ENCODE results near the gene SFN. TPM values are rescaled to one million over a fixed set of nuclear protein-coding genes. Genes with fewer than 3 reads are reported as not detected.

SFN gene
- total RNA-seq, 1 experiment from 2014 or later: 14.3 TPM

DNA sequence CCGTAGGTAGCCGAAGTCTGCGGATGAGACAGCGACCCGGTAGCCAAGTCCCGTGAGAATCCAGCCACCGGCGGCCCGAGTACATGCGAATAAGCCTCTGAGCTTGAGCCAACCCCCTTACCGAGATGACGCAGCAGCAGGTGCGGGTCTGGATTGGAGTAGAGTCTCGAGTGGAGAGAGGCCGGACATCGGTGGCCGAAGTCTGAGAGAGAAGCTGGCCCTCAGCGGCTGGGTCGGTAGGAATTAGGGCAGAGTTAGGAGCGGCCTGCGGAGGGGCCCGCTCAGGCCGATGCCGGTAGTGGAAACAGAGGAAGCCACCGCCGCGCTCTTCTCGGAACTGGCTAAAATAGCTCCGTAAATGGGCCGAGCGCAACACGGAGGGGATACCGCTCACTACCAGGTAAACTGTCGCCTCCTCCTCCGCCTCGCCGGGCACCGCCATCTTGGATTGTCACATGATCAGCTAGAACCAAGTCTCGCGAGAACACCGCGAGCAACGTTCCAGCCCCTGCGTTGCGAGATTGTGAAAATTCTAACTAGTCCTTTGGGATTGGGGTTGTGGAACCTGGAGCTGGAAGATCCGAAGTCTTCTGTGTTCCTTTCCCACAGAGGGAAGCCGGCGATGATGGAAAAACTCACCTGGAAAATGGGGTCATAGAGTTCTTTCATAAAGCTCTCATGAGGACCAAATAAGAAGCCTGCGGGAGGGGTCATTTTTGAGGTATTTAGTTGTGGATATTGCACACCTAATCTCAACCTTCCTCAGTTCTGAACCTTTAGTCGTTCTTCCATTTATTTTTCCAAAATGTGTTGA lies 37.3 kb downstream of the SFN start, which contains the start of gene GPATCH3 (continued):
- TF ChIP-seq FOXP1 (CRISPR knock-in tag; IDR thresholded peaks at IDR 0.05; ENCODE audit: borderline replicate concordance) (peak; percentile 49; the same call in 1 of the 2 replicates), CREB1 (CRISPR knock-in tag; IDR thresholded peaks at IDR 0.05) (no peak), ZNF263 (CRISPR knock-in tag; IDR thresholded peaks at IDR 0.05; ENCODE audit: low read depth) (no peak), ATF1 (CRISPR knock-in tag; IDR thresholded peaks at IDR 0.05) (no peak), SMAD3 (CRISPR knock-in tag; IDR thresholded peaks at IDR 0.05; ENCODE audit: borderline replicate concordance) (peak; percentile 69; the same call in 1 of the 2 replicates), MYBL2 (CRISPR knock-in tag; IDR thresholded peaks at IDR 0.05) (no peak), ZNF219 (CRISPR knock-in tag; IDR thresholded peaks at IDR 0.05; ENCODE audit: borderline replicate concordance) (no peak), FOXK1 (CRISPR knock-in tag; IDR thresholded peaks at IDR 0.05) (peak; percentile 67; the same call in 1 of the 2 replicates), FOXJ3 (CRISPR knock-in tag; IDR thresholded peaks at IDR 0.05; ENCODE audit: borderline replicate concordance) (no peak), ZNF232 (CRISPR knock-in tag; IDR thresholded peaks at IDR 0.05) (peak; percentile 84; the same call in 1 of the 2 replicates), IRF2 (CRISPR knock-in tag; IDR thresholded peaks at IDR 0.05; ENCODE audit: borderline replicate concordance, low read depth) (no peak)
- TF ChIP-seq, protein P1, sequence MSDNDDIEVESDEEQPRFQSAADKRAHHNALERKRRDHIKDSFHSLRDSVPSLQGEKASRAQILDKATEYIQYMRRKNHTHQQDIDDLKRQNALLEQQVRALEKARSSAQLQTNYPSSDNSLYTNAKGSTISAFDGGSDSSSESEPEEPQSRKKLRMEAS (CRISPR knock-in tag; IDR thresholded peaks at IDR 0.05): peak; percentile 55; the same call in 1 of the 2 replicates
- TF ChIP-seq, protein P2, sequence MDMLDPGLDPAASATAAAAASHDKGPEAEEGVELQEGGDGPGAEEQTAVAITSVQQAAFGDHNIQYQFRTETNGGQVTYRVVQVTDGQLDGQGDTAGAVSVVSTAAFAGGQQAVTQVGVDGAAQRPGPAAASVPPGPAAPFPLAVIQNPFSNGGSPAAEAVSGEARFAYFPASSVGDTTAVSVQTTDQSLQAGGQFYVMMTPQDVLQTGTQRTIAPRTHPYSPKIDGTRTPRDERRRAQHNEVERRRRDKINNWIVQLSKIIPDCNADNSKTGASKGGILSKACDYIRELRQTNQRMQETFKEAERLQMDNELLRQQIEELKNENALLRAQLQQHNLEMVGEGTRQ (CRISPR knock-in tag; IDR thresholded peaks at IDR 0.05): peak; percentile 99
- TF ChIP-seq, protein P3, sequence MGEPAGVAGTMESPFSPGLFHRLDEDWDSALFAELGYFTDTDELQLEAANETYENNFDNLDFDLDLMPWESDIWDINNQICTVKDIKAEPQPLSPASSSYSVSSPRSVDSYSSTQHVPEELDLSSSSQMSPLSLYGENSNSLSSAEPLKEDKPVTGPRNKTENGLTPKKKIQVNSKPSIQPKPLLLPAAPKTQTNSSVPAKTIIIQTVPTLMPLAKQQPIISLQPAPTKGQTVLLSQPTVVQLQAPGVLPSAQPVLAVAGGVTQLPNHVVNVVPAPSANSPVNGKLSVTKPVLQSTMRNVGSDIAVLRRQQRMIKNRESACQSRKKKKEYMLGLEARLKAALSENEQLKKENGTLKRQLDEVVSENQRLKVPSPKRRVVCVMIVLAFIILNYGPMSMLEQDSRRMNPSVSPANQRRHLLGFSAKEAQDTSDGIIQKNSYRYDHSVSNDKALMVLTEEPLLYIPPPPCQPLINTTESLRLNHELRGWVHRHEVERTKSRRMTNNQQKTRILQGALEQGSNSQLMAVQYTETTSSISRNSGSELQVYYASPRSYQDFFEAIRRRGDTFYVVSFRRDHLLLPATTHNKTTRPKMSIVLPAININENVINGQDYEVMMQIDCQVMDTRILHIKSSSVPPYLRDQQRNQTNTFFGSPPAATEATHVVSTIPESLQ (CRISPR knock-in tag; IDR thresholded peaks at IDR 0.05): no peak
- TF ChIP-seq, protein P4, sequence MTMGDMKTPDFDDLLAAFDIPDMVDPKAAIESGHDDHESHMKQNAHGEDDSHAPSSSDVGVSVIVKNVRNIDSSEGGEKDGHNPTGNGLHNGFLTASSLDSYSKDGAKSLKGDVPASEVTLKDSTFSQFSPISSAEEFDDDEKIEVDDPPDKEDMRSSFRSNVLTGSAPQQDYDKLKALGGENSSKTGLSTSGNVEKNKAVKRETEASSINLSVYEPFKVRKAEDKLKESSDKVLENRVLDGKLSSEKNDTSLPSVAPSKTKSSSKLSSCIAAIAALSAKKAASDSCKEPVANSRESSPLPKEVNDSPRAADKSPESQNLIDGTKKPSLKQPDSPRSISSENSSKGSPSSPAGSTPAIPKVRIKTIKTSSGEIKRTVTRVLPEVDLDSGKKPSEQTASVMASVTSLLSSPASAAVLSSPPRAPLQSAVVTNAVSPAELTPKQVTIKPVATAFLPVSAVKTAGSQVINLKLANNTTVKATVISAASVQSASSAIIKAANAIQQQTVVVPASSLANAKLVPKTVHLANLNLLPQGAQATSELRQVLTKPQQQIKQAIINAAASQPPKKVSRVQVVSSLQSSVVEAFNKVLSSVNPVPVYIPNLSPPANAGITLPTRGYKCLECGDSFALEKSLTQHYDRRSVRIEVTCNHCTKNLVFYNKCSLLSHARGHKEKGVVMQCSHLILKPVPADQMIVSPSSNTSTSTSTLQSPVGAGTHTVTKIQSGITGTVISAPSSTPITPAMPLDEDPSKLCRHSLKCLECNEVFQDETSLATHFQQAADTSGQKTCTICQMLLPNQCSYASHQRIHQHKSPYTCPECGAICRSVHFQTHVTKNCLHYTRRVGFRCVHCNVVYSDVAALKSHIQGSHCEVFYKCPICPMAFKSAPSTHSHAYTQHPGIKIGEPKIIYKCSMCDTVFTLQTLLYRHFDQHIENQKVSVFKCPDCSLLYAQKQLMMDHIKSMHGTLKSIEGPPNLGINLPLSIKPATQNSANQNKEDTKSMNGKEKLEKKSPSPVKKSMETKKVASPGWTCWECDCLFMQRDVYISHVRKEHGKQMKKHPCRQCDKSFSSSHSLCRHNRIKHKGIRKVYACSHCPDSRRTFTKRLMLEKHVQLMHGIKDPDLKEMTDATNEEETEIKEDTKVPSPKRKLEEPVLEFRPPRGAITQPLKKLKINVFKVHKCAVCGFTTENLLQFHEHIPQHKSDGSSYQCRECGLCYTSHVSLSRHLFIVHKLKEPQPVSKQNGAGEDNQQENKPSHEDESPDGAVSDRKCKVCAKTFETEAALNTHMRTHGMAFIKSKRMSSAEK (CRISPR knock-in tag; IDR thresholded peaks at IDR 0.05; ENCODE audit: borderline replicate concordance): no peak
- TF ChIP-seq, protein P5, sequence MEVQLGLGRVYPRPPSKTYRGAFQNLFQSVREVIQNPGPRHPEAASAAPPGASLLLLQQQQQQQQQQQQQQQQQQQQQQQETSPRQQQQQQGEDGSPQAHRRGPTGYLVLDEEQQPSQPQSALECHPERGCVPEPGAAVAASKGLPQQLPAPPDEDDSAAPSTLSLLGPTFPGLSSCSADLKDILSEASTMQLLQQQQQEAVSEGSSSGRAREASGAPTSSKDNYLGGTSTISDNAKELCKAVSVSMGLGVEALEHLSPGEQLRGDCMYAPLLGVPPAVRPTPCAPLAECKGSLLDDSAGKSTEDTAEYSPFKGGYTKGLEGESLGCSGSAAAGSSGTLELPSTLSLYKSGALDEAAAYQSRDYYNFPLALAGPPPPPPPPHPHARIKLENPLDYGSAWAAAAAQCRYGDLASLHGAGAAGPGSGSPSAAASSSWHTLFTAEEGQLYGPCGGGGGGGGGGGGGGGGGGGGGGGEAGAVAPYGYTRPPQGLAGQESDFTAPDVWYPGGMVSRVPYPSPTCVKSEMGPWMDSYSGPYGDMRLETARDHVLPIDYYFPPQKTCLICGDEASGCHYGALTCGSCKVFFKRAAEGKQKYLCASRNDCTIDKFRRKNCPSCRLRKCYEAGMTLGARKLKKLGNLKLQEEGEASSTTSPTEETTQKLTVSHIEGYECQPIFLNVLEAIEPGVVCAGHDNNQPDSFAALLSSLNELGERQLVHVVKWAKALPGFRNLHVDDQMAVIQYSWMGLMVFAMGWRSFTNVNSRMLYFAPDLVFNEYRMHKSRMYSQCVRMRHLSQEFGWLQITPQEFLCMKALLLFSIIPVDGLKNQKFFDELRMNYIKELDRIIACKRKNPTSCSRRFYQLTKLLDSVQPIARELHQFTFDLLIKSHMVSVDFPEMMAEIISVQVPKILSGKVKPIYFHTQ (CRISPR knock-in tag; IDR thresholded peaks at IDR 0.05): no peak
- TF ChIP-seq, protein P6, sequence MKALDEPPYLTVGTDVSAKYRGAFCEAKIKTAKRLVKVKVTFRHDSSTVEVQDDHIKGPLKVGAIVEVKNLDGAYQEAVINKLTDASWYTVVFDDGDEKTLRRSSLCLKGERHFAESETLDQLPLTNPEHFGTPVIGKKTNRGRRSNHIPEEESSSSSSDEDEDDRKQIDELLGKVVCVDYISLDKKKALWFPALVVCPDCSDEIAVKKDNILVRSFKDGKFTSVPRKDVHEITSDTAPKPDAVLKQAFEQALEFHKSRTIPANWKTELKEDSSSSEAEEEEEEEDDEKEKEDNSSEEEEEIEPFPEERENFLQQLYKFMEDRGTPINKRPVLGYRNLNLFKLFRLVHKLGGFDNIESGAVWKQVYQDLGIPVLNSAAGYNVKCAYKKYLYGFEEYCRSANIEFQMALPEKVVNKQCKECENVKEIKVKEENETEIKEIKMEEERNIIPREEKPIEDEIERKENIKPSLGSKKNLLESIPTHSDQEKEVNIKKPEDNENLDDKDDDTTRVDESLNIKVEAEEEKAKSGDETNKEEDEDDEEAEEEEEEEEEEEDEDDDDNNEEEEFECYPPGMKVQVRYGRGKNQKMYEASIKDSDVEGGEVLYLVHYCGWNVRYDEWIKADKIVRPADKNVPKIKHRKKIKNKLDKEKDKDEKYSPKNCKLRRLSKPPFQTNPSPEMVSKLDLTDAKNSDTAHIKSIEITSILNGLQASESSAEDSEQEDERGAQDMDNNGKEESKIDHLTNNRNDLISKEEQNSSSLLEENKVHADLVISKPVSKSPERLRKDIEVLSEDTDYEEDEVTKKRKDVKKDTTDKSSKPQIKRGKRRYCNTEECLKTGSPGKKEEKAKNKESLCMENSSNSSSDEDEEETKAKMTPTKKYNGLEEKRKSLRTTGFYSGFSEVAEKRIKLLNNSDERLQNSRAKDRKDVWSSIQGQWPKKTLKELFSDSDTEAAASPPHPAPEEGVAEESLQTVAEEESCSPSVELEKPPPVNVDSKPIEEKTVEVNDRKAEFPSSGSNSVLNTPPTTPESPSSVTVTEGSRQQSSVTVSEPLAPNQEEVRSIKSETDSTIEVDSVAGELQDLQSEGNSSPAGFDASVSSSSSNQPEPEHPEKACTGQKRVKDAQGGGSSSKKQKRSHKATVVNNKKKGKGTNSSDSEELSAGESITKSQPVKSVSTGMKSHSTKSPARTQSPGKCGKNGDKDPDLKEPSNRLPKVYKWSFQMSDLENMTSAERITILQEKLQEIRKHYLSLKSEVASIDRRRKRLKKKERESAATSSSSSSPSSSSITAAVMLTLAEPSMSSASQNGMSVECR (CRISPR knock-in tag; IDR thresholded peaks at IDR 0.05; ENCODE audit: borderline replicate concordance): peak; percentile 83; the same call in 1 of the 2 replicates
- TF ChIP-seq, protein P7, sequence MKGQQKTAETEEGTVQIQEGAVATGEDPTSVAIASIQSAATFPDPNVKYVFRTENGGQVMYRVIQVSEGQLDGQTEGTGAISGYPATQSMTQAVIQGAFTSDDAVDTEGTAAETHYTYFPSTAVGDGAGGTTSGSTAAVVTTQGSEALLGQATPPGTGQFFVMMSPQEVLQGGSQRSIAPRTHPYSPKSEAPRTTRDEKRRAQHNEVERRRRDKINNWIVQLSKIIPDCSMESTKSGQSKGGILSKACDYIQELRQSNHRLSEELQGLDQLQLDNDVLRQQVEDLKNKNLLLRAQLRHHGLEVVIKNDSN (CRISPR knock-in tag; IDR thresholded peaks at IDR 0.05): peak; percentile 99
- TF ChIP-seq, protein P8, sequence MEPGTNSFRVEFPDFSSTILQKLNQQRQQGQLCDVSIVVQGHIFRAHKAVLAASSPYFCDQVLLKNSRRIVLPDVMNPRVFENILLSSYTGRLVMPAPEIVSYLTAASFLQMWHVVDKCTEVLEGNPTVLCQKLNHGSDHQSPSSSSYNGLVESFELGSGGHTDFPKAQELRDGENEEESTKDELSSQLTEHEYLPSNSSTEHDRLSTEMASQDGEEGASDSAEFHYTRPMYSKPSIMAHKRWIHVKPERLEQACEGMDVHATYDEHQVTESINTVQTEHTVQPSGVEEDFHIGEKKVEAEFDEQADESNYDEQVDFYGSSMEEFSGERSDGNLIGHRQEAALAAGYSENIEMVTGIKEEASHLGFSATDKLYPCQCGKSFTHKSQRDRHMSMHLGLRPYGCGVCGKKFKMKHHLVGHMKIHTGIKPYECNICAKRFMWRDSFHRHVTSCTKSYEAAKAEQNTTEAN (CRISPR knock-in tag; IDR thresholded peaks at IDR 0.05): peak; percentile 86

Data from WTC11 (cell line).